GM12878 (cell line): Measurements from ENCODE around the gene HOXD11. TPM values are rescaled to one million over a fixed set of nuclear protein-coding genes. Genes with fewer than 3 reads are reported as not detected.

Experiments used
- ATAC-seq: fragments of 200-7000 bp; cut with Tn5 transposase; 3 replicates; pipeline ENCODE4 v1.9.1; 2020; ENCODE audit warnings: mild to moderate bottlenecking, moderate library complexity
- BruUV-seq: library from RNA; stranded (reverse); fragments of 400-500 nt; replicated peaks from 2 replicates; lab custom pipeline; 2021; lab: Mats Ljungman, UMichigan
- CTCF ChIA-PET: fragments of 300-600 bp; sonication (Branson Sonifier 250); formaldehyde crosslinking; extraction: SDS; loops from one replicate; lab custom pipeline; 2021; ENCODE audit warnings: inconsistent platforms; lab: Yijun Ruan, JAX
- POLR2A ChIA-PET: fragments of 350-600 bp; formaldehyde crosslinking; extraction: SDS; loops from one replicate; lab custom pipeline; 2021; ENCODE audit warnings: inconsistent platforms; lab: Charles Lee
- RAD21 ChIA-PET: fragments of 300-600 bp; sonication (Branson Sonifier 250); formaldehyde crosslinking; loops from one replicate; lab custom pipeline; 2023; ENCODE audit warnings: antibody characterized with exemption; ENCODE audit not compliant: unreplicated experiment; lab: Charles Lee
- SMC1A ChIA-PET: fragments of 300-600 bp; sonication (Branson Sonifier 250); formaldehyde crosslinking; loops from one replicate; lab custom pipeline; 2023; ENCODE audit not compliant: unreplicated experiment, uncharacterized antibody; lab: Charles Lee
- DNase-seq: peaks from one replicate; pipeline ENCODE4 v3.0.0-alpha.2; 2011; ENCODE audit warnings: low read depth, low spot score
- FAIRE-seq: peaks from 3 replicates; lab custom pipeline; 2011; peaks lifted over from hg19 to GRCh38; lab: Jason Lieb, UNC
- H2AFZ ChIP-seq: 2 replicates; pipeline ENCODE4 v1.6.0; 2011; ENCODE audit warnings: low read depth, low read length, control low read depth; ENCODE audit not compliant: control insufficient read depth
- H3K27ac ChIP-seq: 2 replicates; pipeline ENCODE4 v1.5.1; 2011; ENCODE audit warnings: control low read depth; ENCODE audit not compliant: control insufficient read depth, insufficient read depth
- H3K27me3 ChIP-seq, 2 experiments: replicated peaks in 1 of 2; 2 replicates each; pipeline versions ENCODE4 v1.6.0 to v1.6.1; 2011; ENCODE audit warnings: low read length in 1 of 2; ENCODE audit not compliant: control insufficient read depth in 2 of 2, insufficient read depth in 2 of 2
- H3K36me3 ChIP-seq, 2 experiments: 2 replicates each; pipeline ENCODE4 v1.5.1; 2011; ENCODE audit warnings: low read length in 1 of 2; ENCODE audit not compliant: control insufficient read depth in 2 of 2, insufficient read depth in 2 of 2
- H3K4me1 ChIP-seq: 2 replicates; pipeline ENCODE4 v1.6.1; 2011; ENCODE audit warnings: mild to moderate bottlenecking, low read length, moderate library complexity, mixed read lengths; ENCODE audit not compliant: control insufficient read depth, insufficient read depth
- H3K4me2 ChIP-seq: 2 replicates; pipeline ENCODE4 v1.6.0; 2011; ENCODE audit warnings: control low read depth; ENCODE audit not compliant: control insufficient read depth, insufficient read depth
- H3K4me3 ChIP-seq: fragments of 200-600 bp; sonication (generic); 2 replicates; pipeline ENCODE4 v1.5.1; 2016
- H3K79me2 ChIP-seq: 2 replicates; pipeline ENCODE4 v1.6.0; 2011; ENCODE audit warnings: low read length; ENCODE audit not compliant: control insufficient read depth, insufficient read depth
- H3K9ac ChIP-seq: 2 replicates; pipeline ENCODE4 v1.8.0; 2011; ENCODE audit warnings: low read length, control low read depth, mixed read lengths; ENCODE audit not compliant: control insufficient read depth, insufficient read depth
- H3K9me3 ChIP-seq: replicated peaks from 3 replicates; pipeline ENCODE4 v1.5.1; 2011; ENCODE audit warnings: mild to moderate bottlenecking, low read length; ENCODE audit not compliant: control insufficient read depth, insufficient read depth
- H4K20me1 ChIP-seq: 2 replicates; pipeline ENCODE4 v1.6.0; 2011; ENCODE audit not compliant: control insufficient read depth, insufficient read depth
- BHLHE40 ChIP-seq, 2 experiments: fragments of 450-650 bp in 1 of 2; IDR thresholded peaks; 2 replicates each; pipeline ENCODE4 v1.6.1; 2011 to 2017; ENCODE audit warnings: low read depth in 2 of 2, borderline replicate concordance in 1 of 2, improper control_type of control experiment in 1 of 2, low read length in 1 of 2, mild to moderate bottlenecking in 1 of 2
- DPF2 ChIP-seq: fragments of 450-650 bp; IDR thresholded peaks from 2 replicates; pipeline ENCODE4 v1.6.1; 2017; ENCODE audit warnings: mild to moderate bottlenecking
- HDAC2 ChIP-seq: fragments of 200-600 bp; sonication (generic); IDR thresholded peaks from 2 replicates; pipeline ENCODE4 v1.6.1; 2017
- NFIC ChIP-seq: IDR thresholded peaks from 2 replicates; pipeline ENCODE4 v1.6.1; 2012; ENCODE audit warnings: low read depth, mild to moderate bottlenecking, inconsistent platforms, low read length, moderate library complexity
- RB1 ChIP-seq: fragments of 450-650 bp; formaldehyde crosslinking; IDR thresholded peaks from 2 replicates; pipeline ENCODE4 v1.6.1; 2017; ENCODE audit warnings: mild to moderate bottlenecking, borderline replicate concordance
- STAT1 ChIP-seq: fragments of 450-650 bp; conservative IDR thresholded peaks from 2 replicates; pipeline ENCODE4 v1.6.1; 2014; ENCODE audit warnings: antibody characterized with exemption, mild to moderate bottlenecking
- STAT3 ChIP-seq: IDR thresholded peaks from 2 replicates; pipeline ENCODE4 v1.6.1; 2011; ENCODE audit warnings: low read depth, low read length, improper control_type of control experiment
- TARDBP ChIP-seq: IDR thresholded peaks from 2 replicates; pipeline ENCODE4 v1.6.1; 2016; ENCODE audit warnings: borderline replicate concordance
- ZNF274 ChIP-seq: IDR thresholded peaks from one replicate; pipeline ENCODE4 v1.8.0; 2011; ENCODE audit not compliant: insufficient read length, insufficient read depth
- WGBS: methylation state at CpG from one replicate; pipeline ENCODE4 v1.1.6; 2016; ENCODE audit warnings: low lambda C conversion rate; ENCODE audit not compliant: insufficient replicate concordance, insufficient coverage; ENCODE audit errors: missing lambda C conversion rate; 5-methylcytosine and 5-hydroxymethylcytosine counted together
- in situ Hi-C: fragments of 300-500 bp; cut with MboI; formaldehyde crosslinking; loops from 9 replicates; pipeline ENCODE4 v1.14.3; 2018; ENCODE audit warnings: mixed read lengths
- intact Hi-C: fragments of 100-400 bp; cut with micrococcal nuclease; formaldehyde crosslinking; loops from one replicate; pipeline ENCODE4 v1.14.2; 2022; ENCODE audit not compliant: unreplicated experiment
- polyA plus RNA-seq, 11 experiments: library from polyadenylated mRNA; depleted of rRNA in 4 of 11; unstranded in 6 of 11; stranded (reverse) in 5 of 11; fragments of >200 nt; fragmentation: Nextera tagmentation in 4 of 11; fragmentation: Illumina TruSeq in 1 of 11; extraction: Ambion mirVana in 4 of 11; extraction: Trizol in 1 of 11; gene quantifications; 1 replicate in 1 of 11; 2 replicates in 10 of 11; pipeline versions ENCODE4 v1.2.1 to v1.2.3, GENCODE V29; 2011 to 2016; ENCODE audit warnings: inconsistent platforms in 2 of 11, missing spikeins in 2 of 11, low read depth in 1 of 11
- total RNA-seq, 4 experiments: library from RNA; depleted of rRNA in 3 of 4; stranded (reverse); fragments of >200 nt in 3 of 4; fragmentation: Illumina TruSeq in 1 of 4; extraction: Trizol in 1 of 4; gene quantifications; 2 replicates each; pipeline versions ENCODE4 v1.2.1 to v1.2.3, GENCODE V29; 2013 to 2021
- TF ChIP-seq, protein P1 (sequence below): IDR thresholded peaks from 2 replicates; pipeline ENCODE4 v1.6.1; 2012; ENCODE audit warnings: low read depth, low read length, improper control_type of control experiment
- TF ChIP-seq, protein P2 (sequence below): fragments of 450-650 bp; IDR thresholded peaks from 2 replicates; pipeline ENCODE4 v1.6.1; 2016; ENCODE audit warnings: mild to moderate bottlenecking, moderate library complexity, borderline replicate concordance
- TF ChIP-seq, protein P3 (sequence below): fragments of 450-650 bp; formaldehyde crosslinking; IDR thresholded peaks from 2 replicates; pipeline ENCODE4 v1.4.0; 2022; ENCODE audit warnings: mild to moderate bottlenecking, moderate library complexity
- TF ChIP-seq, protein P4 (sequence below): fragments of 450-650 bp; IDR thresholded peaks from 2 replicates; pipeline ENCODE4 v1.6.1; 2016; ENCODE audit warnings: mild to moderate bottlenecking

HOXD11 gene
- total and polyA plus RNA-seq, 10 of the 15 experiments (the other 5 are each of a cell fraction or from before 2014, with no cell fraction given): not detected

DNA sequence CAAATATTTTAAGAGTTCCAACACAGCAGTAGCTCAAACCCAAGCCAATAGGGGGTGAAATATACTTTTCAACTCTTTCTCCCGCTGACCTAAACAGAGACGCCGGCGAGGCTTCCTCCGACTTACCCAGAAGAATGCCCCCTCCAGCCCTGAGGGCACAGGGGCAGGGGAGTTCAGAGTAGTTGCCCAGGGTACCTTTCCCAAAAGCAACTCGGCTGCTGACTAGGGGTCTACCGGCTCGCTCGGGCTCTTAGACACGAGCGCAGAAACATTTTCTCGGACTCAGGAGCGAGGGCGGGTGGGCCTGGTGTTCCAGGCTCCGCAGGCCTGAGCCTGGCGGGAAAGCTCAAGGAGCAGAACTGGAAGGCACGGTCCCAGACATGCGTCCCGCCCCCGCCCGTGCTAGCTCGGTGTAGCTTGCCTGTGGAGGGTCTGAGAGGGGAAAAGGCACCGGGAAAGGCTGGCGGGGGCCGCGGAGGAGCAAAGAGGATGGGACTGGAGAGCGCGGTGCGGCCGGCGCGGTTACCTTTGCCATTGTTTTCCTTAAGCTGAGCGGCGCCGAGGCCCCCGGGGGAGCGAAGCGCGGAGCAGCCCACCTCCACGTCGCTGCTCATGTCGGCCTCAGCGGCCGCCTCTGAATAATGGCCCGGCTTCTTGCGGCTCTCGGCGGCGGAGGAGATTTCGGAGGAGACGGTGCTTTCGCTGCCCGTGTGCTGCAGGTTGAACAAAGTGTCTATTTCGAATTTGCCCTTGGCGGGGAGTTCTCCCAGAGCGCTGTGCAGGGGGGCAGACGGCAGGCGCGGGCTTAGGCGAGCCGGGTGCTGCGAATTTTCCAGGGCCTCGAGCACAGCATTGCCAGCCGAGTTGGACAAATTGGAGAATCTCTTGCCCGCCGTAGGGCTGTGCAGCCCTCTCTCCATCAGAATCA lies 24.0 kb upstream of the HOXD11 start:
- Histone ChIP-seq H4K20me1 (no peaks in the 10 kb centered on the region), H3K4me2 (no peak overlapping the region), H3K9ac (no peak overlapping the region), H3K9me3 (peaks cover 20% of the 10 kb centered on the region; the same call in 2 of the 3 replicates), H3K27me3 (peaks cover 5 to 18% of the 10 kb centered on the region in 2 experiments), H3K79me2 (no peaks in the 10 kb centered on the region), H2AFZ (no peak overlapping the region), H3K27ac (no peak overlapping the region), H3K36me3 (no peaks in the 10 kb centered on the region), H3K4me3 (no peak overlapping the region), H3K4me1 (no peaks in the 10 kb centered on the region)
- intact Hi-C loops: loop anchor here (10.0 kb wide), 1 partner anchor 198 kb away; no protein-coding TSS in a partner anchor
- FAIRE-seq: no peak
- SMC1A ChIA-PET: no interaction called here
- BruUV-seq: no TSS peak
- WGBS: 57% methylated on average over 66 of the region's 66 CpGs
- RAD21 ChIA-PET: no interaction called here
- POLR2A ChIA-PET: no interaction called here
- ATAC-seq: no peak
- DNase-seq: no peak
- in situ Hi-C loops: no loop called here
- CTCF ChIA-PET: no interaction called here
- TF ChIP-seq STAT3 (no peak), NFIC (no peak), BHLHE40 (IDR thresholded peaks at IDR 0.05; ENCODE audit: borderline replicate concordance in 1 of 2, low read depth in 2 of 2, low read length in 1 of 2) (no peak), STAT1 (no peak), TARDBP (no peak), ZNF274 (no peak), RB1 (no peak), DPF2 (no peak), HDAC2 (no peak)
- TF ChIP-seq, protein P1, sequence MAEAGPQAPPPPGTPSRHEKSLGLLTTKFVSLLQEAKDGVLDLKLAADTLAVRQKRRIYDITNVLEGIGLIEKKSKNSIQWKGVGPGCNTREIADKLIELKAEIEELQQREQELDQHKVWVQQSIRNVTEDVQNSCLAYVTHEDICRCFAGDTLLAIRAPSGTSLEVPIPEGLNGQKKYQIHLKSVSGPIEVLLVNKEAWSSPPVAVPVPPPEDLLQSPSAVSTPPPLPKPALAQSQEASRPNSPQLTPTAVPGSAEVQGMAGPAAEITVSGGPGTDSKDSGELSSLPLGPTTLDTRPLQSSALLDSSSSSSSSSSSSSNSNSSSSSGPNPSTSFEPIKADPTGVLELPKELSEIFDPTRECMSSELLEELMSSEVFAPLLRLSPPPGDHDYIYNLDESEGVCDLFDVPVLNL: no peak
- TF ChIP-seq, protein P2, sequence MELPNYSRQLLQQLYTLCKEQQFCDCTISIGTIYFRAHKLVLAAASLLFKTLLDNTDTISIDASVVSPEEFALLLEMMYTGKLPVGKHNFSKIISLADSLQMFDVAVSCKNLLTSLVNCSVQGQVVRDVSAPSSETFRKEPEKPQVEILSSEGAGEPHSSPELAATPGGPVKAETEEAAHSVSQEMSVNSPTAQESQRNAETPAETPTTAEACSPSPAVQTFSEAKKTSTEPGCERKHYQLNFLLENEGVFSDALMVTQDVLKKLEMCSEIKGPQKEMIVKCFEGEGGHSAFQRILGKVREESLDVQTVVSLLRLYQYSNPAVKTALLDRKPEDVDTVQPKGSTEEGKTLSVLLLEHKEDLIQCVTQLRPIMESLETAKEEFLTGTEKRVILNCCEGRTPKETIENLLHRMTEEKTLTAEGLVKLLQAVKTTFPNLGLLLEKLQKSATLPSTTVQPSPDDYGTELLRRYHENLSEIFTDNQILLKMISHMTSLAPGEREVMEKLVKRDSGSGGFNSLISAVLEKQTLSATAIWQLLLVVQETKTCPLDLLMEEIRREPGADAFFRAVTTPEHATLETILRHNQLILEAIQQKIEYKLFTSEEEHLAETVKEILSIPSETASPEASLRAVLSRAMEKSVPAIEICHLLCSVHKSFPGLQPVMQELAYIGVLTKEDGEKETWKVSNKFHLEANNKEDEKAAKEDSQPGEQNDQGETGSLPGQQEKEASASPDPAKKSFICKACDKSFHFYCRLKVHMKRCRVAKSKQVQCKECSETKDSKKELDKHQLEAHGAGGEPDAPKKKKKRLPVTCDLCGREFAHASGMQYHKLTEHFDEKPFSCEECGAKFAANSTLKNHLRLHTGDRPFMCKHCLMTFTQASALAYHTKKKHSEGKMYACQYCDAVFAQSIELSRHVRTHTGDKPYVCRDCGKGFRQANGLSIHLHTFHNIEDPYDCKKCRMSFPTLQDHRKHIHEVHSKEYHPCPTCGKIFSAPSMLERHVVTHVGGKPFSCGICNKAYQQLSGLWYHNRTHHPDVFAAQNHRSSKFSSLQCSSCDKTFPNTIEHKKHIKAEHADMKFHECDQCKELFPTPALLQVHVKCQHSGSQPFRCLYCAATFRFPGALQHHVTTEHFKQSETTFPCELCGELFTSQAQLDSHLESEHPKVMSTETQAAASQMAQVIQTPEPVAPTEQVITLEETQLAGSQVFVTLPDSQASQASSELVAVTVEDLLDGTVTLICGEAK: no peak
- TF ChIP-seq, protein P3, sequence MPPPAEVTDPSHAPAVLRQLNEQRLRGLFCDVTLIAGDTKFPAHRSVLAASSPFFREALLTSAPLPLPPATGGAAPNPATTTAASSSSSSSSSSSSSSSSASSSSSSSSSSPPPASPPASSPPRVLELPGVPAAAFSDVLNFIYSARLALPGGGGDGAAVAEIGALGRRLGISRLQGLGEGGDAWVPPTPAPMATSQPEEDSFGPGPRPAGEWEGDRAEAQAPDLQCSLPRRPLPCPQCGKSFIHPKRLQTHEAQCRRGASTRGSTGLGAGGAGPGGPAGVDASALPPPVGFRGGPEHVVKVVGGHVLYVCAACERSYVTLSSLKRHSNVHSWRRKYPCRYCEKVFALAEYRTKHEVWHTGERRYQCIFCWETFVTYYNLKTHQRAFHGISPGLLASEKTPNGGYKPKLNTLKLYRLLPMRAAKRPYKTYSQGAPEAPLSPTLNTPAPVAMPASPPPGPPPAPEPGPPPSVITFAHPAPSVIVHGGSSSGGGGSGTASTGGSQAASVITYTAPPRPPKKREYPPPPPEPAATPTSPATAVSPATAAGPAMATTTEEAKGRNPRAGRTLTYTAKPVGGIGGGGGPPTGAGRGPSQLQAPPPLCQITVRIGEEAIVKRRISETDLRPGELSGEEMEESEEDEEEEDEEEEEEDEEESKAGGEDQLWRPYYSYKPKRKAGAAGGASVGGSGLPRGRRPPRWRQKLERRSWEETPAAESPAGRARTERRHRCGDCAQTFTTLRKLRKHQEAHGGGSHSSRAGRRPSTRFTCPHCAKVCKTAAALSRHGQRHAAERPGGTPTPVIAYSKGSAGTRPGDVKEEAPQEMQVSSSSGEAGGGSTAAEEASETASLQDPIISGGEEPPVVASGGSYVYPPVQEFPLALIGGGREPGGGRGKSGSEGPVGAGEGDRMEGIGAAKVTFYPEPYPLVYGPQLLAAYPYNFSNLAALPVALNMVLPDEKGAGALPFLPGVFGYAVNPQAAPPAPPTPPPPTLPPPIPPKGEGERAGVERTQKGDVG: no peak
- TF ChIP-seq, protein P4, sequence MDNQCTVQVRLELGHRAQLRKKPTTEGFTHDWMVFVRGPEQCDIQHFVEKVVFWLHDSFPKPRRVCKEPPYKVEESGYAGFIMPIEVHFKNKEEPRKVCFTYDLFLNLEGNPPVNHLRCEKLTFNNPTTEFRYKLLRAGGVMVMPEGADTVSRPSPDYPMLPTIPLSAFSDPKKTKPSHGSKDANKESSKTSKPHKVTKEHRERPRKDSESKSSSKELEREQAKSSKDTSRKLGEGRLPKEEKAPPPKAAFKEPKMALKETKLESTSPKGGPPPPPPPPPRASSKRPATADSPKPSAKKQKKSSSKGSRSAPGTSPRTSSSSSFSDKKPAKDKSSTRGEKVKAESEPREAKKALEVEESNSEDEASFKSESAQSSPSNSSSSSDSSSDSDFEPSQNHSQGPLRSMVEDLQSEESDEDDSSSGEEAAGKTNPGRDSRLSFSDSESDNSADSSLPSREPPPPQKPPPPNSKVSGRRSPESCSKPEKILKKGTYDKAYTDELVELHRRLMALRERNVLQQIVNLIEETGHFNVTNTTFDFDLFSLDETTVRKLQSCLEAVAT: no peak
